DOHH2 (cell line): ENCODE measurements around the gene CARD14.

Experiments
- H3F3A ChIP-seq: fragments of 200-600 bp; sonication (generic), shearing (Covaris generic); 2 replicates; pipeline ENCODE4 v1.6.0; 2016; ENCODE audit warnings: antibody characterized with exemption, mild to moderate bottlenecking; ENCODE audit not compliant: control insufficient read depth, insufficient read depth
- H3K27ac ChIP-seq: fragments of 200-600 bp; sonication (generic); 2 replicates; pipeline ENCODE4 v1.5.1; 2014; ENCODE audit warnings: low read depth, mild to moderate bottlenecking, low read length, moderate library complexity
- H3K27me3 ChIP-seq: fragments of 200-600 bp; sonication (generic); 2 replicates; pipeline ENCODE4 v1.6.1; 2014; ENCODE audit warnings: mild to moderate bottlenecking, low read length, mixed read lengths; ENCODE audit not compliant: control insufficient read depth
- H3K36me3 ChIP-seq: fragments of 200-600 bp; sonication (generic); 2 replicates; pipeline ENCODE4 v1.6.1; 2014; ENCODE audit warnings: mild to moderate bottlenecking, low read length, moderate library complexity, mixed read lengths; ENCODE audit not compliant: control insufficient read depth
- H3K4me1 ChIP-seq: fragments of 200-600 bp; sonication (generic); 2 replicates; pipeline ENCODE4 v1.6.1; 2014; ENCODE audit warnings: mild to moderate bottlenecking, low read length, mixed read lengths; ENCODE audit not compliant: control insufficient read depth
- H3K4me2 ChIP-seq: fragments of 200-600 bp; sonication (generic); 2 replicates; pipeline ENCODE4 v1.6.0; 2014; ENCODE audit warnings: mild to moderate bottlenecking, low read length, moderate library complexity
- H3K4me3 ChIP-seq: fragments of 200-600 bp; sonication (generic); 2 replicates; pipeline ENCODE4 v1.5.1; 2014; ENCODE audit warnings: mild to moderate bottlenecking, low read length, mixed read lengths
- H3K79me2 ChIP-seq: fragments of 200-600 bp; sonication (generic); 2 replicates; pipeline ENCODE4 v1.6.1; 2014; ENCODE audit warnings: mild to moderate bottlenecking, low read length, mixed read lengths; ENCODE audit not compliant: control insufficient read depth
- H3K9me2 ChIP-seq: fragments of 200-600 bp; sonication (generic); replicated peaks from 2 replicates; pipeline ENCODE4 v1.6.1; 2014; ENCODE audit warnings: mild to moderate bottlenecking, low read length, mixed read lengths; ENCODE audit not compliant: control insufficient read depth
- H3K9me3 ChIP-seq: fragments of 200-600 bp; sonication (generic); 2 replicates; pipeline ENCODE4 v1.6.1; 2014; ENCODE audit warnings: antibody characterized with exemption, low read length, mixed read lengths; ENCODE audit not compliant: control insufficient read depth, insufficient read depth
- H4K20me1 ChIP-seq: fragments of 200-600 bp; sonication (generic); 2 replicates; pipeline ENCODE4 v1.6.0; 2014; ENCODE audit warnings: low read depth, mild to moderate bottlenecking, antibody characterized with exemption, low read length, moderate library complexity; ENCODE audit not compliant: control insufficient read depth, insufficient read depth
- EZH2phosphoT487 ChIP-seq: fragments of 200-600 bp; sonication (generic); IDR thresholded peaks from 2 replicates; pipeline ENCODE4 v1.6.1; 2017; ENCODE audit warnings: borderline replicate concordance, mild to moderate bottlenecking, antibody characterized with exemption, low read length, moderate library complexity, mixed read lengths
- TF ChIP-seq, protein P1 (sequence below): fragments of 200-600 bp; sonication (generic); IDR thresholded peaks from one replicate; pipeline ENCODE4 v1.5.1; 2014; ENCODE audit warnings: antibody characterized with exemption, mild to moderate bottlenecking, low read depth, low read length; ENCODE audit not compliant: poor library complexity, severe bottlenecking

CARD14 gene

DNA sequence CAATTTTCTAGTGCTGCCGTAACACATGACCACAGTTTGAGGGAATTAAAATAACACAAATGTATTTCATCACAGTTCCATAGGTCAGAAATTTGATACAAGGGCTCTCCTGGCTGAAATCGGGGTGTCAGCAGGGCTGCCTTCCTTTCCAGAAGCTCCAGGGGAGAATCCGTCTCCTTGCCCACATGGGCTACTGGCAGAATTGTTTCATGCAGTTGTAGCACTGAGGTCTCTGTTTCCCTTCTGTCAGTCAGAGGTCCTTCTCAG lies 43.4 kb upstream of the CARD14 start:
- H3K4me2 ChIP-seq = no peak overlapping the region
- H3K79me2 ChIP-seq = no peaks in the 10 kb centered on the region
- H3K4me1 ChIP-seq = no peaks in the 10 kb centered on the region
- H3K27me3 ChIP-seq = peaks cover 11% of the 10 kb centered on the region; the same call in 1 of the 2 replicates
- H3K4me3 ChIP-seq = no peak overlapping the region
- H4K20me1 ChIP-seq = no peaks in the 10 kb centered on the region; the same call in 1 of the 2 replicates
- peaks cover 7% of the 10 kb centered on the region for H3F3A ChIP-seq
- TF ChIP-seq EZH2phosphoT487 = no peak
- TF ChIP-seq, protein P1, sequence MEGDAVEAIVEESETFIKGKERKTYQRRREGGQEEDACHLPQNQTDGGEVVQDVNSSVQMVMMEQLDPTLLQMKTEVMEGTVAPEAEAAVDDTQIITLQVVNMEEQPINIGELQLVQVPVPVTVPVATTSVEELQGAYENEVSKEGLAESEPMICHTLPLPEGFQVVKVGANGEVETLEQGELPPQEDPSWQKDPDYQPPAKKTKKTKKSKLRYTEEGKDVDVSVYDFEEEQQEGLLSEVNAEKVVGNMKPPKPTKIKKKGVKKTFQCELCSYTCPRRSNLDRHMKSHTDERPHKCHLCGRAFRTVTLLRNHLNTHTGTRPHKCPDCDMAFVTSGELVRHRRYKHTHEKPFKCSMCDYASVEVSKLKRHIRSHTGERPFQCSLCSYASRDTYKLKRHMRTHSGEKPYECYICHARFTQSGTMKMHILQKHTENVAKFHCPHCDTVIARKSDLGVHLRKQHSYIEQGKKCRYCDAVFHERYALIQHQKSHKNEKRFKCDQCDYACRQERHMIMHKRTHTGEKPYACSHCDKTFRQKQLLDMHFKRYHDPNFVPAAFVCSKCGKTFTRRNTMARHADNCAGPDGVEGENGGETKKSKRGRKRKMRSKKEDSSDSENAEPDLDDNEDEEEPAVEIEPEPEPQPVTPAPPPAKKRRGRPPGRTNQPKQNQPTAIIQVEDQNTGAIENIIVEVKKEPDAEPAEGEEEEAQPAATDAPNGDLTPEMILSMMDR = no peak
- no peaks in the 10 kb centered on the region for H3K9me3 ChIP-seq
- H3K27ac ChIP-seq = no peak overlapping the region
- H3K36me3 ChIP-seq = no peaks in the 10 kb centered on the region
- H3K9me2 ChIP-seq = no peaks in the 10 kb centered on the region

DNA sequence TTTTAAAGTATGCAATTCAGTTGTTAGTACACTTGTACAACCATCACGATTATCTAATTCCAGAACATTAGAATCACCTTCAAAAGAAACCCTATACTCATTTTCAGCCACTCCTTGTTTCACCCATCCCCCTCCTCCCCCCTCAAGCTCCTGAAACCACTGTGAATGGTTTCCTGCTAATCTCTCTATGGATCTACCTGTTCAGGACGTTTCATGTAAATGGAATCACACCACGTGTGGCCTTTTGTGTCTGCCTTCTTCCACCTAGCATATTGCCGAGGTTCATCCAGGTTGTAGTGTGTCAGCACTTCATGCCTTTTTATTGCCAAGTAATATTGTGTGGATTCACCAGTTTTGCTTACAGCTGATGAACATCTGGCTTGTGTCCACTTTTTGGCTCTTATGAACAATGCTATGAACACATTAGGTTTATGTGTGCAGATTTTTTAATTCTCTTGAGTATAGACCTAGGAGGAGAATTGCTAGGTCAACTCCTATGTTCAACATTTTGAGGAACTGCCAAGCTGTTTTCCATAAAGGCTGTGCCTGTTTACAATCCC lies 40.7 kb upstream of the CARD14 start:
- Histone ChIP-seq H3F3A (peaks cover 12% of the 10 kb centered on the region), H3K4me2 (no peak overlapping the region), H4K20me1 (no peaks in the 10 kb centered on the region; the same call in 1 of the 2 replicates), H3K4me1 (no peaks in the 10 kb centered on the region), H3K4me3 (no peak overlapping the region), H3K27me3 (peaks cover 11% of the 10 kb centered on the region; the same call in 1 of the 2 replicates), H3K36me3 (peaks cover 13% of the 10 kb centered on the region), H3K79me2 (no peaks in the 10 kb centered on the region), H3K9me2 (no peaks in the 10 kb centered on the region), H3K27ac (no peak overlapping the region), H3K9me3 (no peaks in the 10 kb centered on the region)
- TF ChIP-seq, protein P1 = no peak
- TF ChIP-seq EZH2phosphoT487 = no peak

DNA sequence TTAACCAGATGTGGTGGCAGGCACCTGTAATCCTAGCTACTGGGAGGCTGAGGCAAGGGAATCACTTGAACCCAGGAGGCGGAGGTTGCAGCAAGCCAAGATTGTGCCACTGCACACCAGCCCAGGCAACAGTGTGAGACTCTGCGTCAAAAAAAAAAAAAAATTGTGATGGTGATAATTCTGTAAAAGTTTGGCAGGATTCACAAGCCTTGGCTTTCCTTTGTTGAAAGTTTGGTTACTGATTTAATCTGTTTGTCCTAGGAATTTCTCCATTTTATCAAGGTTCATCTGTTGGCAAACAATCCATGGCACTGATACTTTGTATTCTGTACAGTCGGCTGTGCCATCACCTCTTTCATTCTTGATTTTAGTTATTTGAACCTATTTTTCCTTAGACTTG lies 38.8 kb upstream of the CARD14 start:
- Histone ChIP-seq H4K20me1 (no peaks in the 10 kb centered on the region; the same call in 1 of the 2 replicates), H3F3A (peaks cover 12% of the 10 kb centered on the region), H3K9me3 (no peaks in the 10 kb centered on the region), H3K27me3 (peaks cover 11% of the 10 kb centered on the region; the same call in 1 of the 2 replicates), H3K4me3 (no peak overlapping the region), H3K27ac (no peak overlapping the region), H3K4me1 (no peaks in the 10 kb centered on the region), H3K4me2 (no peak overlapping the region), H3K9me2 (no peaks in the 10 kb centered on the region), H3K79me2 (no peaks in the 10 kb centered on the region), H3K36me3 (peaks cover 31% of the 10 kb centered on the region)
- TF ChIP-seq EZH2phosphoT487 = no peak
- TF ChIP-seq, protein P1 = no peak
